Tongue (tissue), 2 donors: Measurements from ENCODE around the gene CCDC66. TPM values are rescaled to one million over a fixed set of nuclear protein-coding genes. Genes with fewer than 3 reads are reported as not detected.
A peak's percentile ranks its signal among the peaks of the same experiment; 100 is the strongest.
"Not testable (repeated sequence)": the region's sequence is repeated elsewhere in the genome, so short reads cannot be mapped to it uniquely, and the experiment has no call there.

Experiments
- DNase-seq: peaks from one replicate; pipeline ENCODE4 v3.0.0-alpha.2; 2015
- total RNA-seq: library from RNA; depleted of rRNA; stranded (reverse); fragments of >200 nt; gene quantifications from one replicate; pipeline ENCODE4 v1.2.3, GENCODE V29; 2014

CCDC66 gene
- total RNA-seq, result 28.5 TPM

DNA sequence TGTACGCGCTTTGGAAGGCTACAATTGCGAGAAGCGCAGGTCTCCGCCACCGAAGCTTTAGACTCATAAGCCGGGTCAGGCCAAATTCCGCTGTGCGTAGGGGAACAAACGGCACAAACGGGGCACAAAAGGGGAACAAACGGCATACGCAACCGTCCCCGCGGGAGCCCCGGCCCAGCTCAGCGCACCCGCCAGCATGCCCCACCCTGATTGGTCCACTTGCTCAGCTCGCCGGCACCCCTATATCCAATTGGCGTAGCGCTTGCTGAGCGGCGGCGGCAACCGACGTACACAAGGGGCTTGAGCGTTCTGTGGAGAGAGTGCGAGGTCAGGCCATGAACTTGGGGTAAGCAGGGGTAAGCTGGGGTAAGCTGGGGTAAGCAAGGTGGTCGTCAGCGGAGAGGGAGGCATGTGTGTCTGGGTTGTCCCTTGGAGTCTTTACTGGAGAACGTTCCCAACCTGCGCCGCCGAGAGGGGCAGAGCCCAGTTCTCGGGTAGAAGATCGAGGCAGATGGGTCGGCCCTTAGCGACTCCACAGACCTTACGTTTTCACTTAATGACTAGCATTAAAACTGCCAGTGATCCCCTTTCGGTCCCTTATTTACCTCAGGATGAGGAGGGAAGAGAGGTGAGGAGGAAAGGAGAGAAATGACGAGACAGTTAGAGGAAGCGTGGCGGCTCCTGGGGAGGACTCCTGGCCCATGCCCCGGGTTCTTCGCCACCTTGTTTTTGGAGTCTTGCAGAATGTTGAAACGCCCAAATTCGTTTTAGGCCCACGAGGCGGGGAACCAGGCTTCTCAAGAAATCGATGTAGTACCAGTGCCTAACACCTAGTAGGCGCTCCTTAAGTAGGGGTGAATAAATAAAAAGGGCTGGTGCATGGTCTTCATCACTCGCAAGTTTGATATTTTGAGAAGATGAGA is at the start of gene CCDC66:
Gene CCDC66, plus strand, starts transcription at position 268 of the 923 bp plus-strand sequence. Its CDS starts 68 bp downstream, at position 336.
- peak; percentile 97 for DNase-seq

DNA sequence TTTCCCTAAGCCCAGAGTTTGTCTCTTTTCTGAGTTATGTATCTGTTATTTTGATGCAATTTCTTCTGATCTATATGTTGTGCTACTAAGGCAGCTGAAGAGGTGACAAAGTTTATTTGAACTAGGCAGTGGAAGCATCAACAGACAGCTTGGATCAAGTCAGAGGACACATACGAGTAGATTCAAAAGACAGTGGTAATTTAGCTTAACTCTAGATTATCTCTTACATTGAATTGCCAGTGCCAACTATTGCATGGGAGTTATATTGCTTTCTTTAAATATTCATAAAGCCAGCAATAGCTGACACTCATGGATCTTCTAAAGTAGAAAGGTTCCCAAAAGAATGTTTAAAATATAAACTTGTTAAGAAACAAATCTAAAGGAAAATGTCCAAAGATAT is 37.3 kb upstream of the CCDC66 start:
- DNase-seq, result no peak

DNA sequence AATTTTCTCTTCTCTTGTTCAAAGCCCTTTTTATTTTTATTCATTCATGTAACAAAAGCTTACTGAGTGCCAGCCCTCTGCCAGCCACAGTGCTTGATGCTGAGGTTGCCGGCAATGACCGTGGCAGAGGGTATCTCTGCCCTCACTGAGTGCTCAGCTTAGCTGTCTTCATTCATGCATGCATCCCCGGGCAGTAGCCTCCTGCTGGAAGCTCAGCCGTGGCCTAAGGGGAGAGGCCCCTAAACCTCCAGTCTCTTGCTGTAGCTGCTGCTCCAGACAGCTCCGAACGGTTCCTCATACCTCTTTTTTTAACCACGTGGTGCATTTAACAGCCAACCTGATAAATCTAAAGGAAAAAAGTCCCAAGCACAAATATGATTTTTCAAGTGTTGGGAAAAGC is 34.6 kb upstream of the CCDC66 start:
- no peak for DNase-seq

DNA sequence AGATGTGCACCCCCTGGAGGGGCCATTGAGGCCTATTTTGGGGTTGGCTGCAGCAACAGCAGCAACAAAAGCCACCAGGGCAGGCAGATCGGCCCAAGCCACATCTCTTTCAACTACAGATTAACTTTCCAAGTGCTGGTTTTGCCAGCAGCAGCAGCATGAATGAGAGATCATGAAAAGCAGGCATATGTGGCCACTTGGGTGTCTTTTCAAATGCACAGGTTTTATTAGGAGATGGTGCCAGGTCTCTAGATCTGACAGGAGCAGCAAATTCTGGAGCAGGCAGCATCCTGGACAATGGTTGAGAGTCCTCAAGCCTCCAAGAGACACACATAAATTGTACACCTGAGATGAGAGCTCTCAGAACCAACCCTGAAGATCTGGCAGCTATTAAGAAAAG is 31.7 kb upstream of the CCDC66 start:
- no peak for DNase-seq

DNA sequence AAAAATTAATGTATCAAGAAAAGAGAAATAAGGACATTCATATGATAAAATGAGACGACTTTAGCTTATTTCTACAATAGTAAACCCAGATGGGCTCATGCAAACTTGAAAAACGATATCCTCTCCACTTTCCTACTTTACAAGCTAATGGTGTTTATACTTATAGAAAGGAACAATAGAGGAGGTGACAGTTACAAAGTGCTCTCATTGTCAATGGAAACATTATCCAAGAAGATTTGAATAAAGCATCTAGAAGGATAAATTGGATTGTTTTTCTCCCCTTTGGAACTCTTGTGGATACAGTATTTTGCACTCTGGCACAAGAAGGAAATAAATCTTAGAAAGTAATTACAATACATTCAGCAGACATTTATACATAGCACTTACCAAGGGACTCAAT is 20.2 kb upstream of the CCDC66 start:
- no peak for DNase-seq

DNA sequence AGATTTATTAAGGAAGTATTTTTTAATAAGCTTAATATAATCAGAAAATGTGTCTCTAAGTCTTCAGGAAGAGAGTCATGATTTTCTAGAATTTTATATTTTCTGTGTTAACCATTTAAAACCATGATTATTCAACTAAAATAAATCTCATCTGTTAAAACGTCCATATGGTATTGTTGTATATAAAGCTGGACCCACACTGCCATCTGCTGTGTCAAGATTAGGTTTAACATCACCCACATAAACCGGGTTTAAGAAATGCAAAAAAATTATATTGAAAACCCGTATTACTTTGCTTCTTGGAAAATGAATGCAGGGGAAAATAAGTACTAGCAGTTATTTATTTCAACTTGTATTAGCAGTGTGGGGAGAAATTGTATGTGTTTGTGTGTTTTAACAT is 9.5 kb upstream of the CCDC66 start:
- no peak for DNase-seq

DNA sequence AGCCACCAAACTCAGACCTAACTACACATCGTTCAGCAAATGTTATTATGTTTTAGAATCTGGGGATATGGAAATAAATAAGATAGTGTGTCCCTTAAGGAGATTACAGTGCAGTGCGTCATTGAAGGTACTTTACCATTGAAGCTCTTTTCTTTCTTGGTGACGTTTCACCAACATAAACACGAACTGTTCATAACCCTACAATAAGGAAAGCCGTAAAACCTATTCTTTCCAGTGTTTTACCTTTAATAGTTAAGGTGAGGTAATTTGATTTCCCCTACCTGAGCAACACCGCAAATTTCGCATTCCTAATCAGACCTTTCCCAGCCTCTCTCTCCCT is 826 bp downstream of the CCDC66 start:
- no peak for DNase-seq

DNA sequence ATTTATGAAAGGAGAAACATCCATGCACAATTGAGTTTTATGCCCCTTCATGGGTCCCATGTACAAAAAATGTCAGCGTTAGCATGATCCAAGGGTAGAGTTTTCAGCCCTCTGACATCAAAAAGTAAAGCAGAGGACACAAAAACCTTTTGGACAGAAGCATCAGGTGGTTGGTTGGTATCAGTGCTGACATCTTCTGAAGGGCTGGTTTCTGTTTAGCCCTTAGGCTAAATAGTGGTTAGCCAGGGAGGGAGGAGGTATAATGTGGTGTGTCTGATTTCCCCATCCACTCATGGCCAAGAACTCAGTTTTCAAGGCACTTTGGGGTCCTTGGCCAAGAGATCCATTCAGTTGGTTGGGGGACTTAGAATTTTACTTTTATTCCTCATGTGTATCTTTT is 16.5 kb downstream of the CCDC66 start:
- DNase-seq, result no peak

DNA sequence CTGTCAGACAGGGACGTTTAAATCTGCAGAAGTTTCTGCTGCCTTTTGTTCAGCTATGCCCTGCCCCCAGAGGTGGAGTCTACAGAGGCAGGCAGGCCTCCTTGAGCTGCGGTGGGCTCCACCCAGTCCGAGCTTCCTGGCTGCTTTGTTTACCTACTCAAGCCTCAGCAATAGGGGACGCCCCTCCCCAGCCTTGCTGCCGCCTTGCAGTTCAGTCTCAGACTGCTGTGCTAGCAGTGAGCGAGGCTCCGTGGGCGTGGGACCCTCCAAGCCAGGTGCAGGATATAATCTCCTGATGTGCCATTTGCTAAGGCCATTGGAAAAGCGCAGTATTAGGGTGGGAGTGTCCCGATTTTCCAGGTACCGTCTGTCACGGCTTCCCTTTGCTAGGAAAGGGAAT is 25.0 kb downstream of the CCDC66 start:
- DNase-seq, result not testable (repeated sequence)

DNA sequence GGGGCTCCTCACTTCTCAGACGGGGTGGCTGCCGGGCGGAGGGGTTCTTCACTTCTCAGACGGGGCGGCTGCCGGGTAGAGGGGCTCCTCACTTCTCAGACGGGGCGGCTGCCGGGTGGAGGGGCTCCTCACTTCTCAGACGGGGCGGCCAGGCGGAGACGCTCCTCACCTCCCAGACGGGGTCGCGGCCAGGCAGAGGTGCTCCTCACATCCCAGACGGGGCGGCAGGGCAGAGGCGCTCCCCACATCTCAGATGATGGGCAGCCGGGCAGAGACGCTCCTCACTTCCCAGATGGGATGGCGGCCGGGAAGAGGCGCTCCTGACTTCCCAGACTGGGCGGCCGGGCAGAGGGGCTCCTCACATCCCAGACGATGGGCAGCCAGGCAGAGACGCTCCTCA is 27.3 kb downstream of the CCDC66 start:
- DNase-seq, result not testable (repeated sequence)

DNA sequence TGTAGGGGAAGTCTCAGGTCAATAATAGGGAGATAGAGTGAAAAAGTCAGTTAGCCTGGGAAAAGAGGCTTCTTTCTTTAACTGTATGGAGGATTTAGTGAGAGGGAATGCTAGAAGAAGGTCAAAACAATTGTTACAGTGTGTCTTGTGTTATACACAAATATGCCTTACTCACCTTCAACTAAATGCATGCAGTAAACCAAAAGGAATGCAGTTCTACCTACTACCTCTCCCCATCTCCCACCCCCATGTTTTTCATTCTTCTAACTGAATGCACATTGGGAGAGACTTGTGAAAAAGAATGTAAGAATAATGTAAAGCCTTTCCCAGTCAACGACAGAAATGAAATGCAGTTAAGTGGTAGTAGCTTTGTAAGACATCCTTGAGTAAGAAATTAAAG is 33.8 kb downstream of the CCDC66 start:
- DNase-seq, result no peak

DNA sequence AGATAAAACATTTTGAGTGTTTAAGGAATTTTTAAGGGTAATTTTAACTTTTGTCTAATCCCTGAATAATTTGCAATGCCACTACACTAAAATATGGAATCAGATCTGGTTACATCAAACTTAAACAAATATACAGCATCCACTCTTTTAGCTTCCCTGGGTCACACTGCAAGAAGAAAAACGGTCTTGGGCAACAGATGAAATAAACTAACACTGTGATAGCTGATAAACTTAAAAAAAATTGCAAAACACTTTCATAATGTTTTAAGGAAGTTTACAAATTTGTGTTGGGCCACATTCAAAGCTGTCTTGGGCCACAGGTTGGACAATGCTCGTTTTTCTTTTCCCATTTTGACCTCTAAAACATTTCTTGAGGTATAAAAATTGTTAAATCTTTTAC is 34.3 kb downstream of the CCDC66 start:
- no peak for DNase-seq

DNA sequence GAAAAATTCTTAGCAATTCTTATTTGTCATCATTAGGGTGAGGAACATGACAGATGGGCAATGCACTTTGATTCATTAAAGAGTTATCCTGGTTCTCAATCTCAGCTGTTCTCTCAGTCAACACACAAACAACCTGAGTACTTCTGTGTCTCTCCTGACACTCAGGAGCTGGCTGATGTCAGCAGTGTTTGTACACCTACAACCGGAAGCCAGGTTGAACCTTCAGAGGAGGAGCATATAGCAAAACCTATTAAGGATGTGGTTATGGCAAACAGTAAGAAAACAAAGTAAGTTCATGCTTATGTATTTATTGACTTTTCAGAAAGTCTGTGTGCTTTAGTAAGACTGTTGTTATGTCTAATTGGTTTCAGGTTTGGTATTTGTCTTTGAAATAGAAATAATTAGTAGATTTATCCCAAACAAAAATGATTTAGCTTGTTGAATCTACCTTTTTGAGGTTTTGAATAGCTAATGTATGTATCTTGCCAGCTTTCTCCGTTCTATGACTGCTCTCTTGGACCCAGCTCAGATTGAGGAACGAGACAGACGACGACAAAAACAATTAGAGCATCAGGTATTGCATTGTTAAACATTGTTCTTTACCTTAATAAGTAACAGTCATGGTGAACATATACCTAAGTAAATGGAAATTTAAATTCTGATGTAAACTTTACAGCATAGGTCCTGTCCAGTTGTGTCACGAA is 36.6 kb downstream of the CCDC66 start:
- no peak for DNase-seq

DNA sequence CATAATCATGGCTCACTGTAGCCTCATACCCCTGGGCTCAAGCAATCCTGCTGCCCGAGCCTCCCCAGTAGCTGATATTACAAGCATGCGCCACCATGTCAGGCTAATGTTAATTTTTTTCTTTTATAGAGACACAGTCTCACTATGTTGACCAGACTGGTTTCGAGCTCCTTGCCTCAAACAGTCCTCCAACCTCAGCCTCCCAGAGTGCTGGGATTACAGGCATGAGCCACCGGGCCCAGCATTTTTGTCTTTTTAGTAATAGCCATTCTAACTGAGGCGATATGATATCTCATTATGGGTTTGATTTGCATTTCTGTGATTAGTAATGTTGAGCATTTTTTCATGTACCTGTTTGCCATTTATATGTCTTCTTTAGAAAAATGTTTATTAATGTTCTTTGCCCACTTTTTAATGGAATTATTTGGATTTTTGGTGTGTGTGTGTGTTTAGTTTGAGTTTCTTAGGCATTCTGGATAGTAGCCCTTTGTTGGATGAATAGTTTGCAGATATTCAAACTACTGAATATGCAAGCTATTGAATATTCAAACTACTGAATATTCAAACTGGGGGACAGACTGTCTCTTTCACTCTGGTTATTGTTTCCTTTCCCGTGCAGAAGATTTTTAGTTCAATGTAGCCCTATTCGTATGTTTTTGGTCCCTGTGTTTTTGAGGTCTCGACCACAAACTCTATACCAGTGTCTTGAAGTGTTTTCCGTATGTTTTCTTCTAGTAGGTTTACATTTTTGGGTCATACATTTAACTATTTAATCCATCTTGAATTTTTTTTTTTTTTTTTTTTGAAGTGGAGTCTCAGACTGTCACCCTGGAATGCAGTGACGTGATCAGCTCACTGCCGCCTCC is 39.2 kb downstream of the CCDC66 start:
- no peak for DNase-seq

DNA sequence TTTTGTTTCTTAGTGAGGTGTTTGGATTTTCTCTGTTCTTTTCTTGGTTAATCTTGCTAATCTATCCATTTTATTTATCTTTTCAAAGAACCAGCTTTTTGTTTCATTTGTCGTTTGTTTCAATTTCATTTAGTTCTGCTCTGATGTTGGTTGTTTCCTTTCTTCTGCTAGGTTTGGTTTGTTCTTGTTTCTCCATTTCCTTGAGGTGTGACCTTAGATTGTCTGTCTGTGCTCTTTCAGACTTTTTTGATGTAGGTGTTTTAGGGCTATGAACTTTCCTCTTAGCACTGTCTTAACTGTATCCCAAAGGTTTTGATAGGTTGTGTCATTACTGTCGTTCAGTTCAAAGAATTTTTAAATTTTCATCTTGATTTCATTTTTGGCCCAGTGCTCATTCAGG is 51.5 kb downstream of the CCDC66 start:
- not testable (repeated sequence) for DNase-seq

DNA sequence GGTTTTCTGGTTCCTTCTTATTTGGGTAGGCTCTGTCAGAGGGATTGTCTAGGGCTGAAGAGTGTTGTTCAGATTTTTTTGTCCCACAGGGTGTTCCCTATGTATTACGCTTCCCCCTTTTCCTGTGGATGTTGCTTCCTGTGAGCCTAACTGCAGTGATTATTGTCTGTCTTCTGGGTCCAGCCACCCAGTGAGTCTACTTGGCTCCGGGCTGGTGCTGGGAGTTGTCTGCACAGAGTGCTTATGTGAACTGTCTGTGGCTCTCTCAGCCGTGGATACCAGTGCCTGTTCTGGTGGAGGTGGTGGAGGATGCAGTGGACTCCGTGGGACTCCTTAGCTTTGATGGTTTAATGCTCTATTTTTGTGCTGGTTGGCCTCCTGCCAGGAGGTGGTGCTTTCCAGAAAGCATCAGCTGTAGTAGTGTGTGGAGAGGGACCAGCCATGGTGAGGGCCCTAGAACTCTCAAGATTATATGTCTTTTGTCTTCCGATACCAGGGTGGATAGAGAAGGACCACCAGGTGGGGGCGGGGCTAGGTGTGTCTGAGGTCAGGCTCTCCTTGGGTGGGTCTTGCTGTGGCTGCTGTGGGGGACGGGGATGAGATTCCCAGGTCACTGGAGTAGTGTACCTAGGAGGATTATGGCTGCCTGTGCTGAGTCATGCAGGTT is 53.8 kb downstream of the CCDC66 start:
- DNase-seq, result no peak

DNA sequence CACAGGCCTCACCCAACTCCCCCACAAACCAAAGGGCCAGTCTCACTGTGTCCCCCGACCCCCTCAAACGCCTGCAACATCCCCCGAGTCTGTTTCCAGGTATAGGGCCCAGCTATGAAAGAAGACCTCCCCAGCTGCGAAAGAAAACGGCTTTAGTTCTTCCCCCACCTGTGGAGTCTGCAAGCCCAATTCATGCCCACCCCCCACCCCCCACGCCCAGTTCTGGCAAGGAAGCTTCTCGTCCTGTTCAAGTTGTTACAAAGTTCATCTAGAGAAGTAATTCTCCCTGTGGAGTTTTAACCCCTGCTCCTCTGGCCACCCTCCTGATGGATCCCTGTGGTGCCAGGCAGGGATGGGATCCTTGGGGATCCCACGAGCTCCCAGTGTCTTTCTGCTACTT is 54.4 kb downstream of the CCDC66 start:
- no peak for DNase-seq

DNA sequence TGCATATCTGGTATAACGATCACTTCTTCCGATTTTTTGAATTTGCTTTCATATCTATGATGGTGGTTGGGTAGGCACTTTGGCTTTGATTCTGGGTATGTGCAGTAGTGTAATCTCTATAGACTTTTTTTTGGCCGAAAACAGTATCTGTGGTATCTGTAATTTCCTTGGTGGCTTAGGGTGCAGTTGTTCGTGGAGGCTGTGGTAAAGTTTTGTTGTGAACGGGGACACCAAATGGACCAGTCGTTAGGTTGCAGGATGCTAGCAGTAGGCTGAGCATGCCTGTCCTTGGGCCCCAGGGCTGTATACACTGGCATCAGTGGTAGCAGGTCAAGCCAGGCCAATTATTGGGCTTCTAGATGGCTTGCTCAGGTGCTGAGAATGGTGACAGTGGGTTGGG is 55.2 kb downstream of the CCDC66 start:
- no peak for DNase-seq

DNA sequence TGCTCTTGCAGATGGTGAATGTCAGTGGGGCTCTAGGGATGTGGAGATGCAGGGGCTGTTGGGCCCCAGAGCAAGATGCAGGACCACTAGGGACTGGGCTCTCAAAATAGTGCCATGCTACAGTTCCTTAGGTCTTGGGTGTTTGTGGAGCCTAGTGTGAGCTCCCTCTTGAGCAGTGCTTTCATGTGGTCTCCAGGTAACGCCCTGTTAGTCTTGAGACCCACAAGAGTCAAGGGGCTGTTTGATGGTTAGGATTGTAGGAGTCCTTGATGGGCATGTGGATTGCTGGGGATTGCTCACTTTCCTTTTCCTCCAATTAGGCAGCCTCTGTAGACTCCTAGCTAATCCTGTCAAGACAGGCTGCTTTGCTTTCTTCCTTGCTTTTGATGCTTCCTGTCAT is 56.0 kb downstream of the CCDC66 start:
- no peak for DNase-seq

DNA sequence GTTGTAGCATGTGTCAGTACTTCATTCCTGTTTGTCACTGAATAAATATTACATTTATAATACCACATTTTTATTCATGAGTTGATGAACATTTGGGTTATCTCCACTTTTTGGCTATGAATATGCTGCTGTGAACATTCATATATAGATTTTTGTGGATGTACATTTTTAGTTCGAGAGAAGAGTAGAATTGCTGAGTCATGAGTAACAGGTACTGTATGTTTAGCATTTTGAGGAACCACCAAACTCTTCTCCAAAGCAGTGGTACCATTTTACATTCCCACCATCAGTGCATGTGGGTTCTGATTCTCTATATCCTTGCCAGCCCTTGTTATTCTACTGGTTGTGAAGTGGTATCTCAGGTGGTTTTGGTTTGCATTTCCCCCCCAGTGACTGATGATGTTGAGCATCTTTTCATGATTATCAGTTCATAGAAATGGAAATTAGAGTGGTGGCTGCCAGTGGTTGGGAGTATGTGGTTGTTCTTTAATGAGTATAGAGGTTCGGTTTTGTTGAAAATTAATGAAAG is 59.6 kb downstream of the CCDC66 start:
- no peak for DNase-seq

DNA sequence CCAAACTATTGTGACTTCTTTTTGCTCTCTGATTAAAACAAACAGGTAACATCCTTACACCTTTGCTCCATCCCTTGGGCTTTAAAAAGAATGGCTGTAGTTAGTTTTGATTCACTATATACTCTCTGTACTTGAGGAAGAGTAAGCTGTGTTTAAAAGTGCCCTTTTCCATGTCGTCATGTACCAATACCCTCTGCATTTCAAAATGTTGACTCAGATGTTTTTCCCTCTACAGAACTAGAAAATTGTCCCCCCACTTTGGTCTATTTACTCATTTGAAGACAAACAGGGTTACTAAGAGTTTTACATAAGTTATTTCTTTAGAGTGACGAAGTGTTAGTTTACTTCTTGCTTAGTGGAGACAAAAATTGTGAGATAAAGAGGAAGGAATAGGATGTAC is 63.4 kb downstream of the CCDC66 start:
- DNase-seq, result no peak

DNA sequence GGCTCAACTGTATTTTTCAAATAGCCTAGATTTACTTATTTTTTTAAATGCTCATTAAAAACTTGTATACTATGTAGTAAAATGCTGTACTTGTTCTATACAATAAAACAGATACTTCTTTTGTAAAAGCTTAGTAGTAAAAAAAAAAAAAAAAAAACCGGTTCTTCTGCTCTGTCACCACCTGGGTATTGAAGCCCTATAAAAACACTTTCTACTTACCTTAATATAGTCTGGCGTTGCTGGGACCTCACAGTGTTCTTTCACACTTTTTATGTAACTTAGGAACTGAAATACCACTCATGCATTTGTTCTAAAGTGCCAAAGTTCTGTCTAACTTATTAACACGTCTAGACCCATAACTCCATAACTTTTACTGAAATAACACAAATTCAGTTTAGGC is 64.7 kb downstream of the CCDC66 start:
- DNase-seq, result peak; percentile 31
